K562 (cell line): ENCODE results near the gene IMPA2. TPM values are rescaled to one million over a fixed set of nuclear protein-coding genes. Genes with fewer than 3 reads are reported as not detected.

Experiments
- ATF1 ChIP-seq, 2 experiments: fragments of 450-650 bp in 1 of 2; IDR thresholded peaks; 2 replicates each; pipeline ENCODE4 v1.6.1; 2016; ENCODE audit warnings: missing compliant biosample characterization in 1 of 2, missing genetic modification characterization in 1 of 2
- ATF7 ChIP-seq: fragments of 450-650 bp; IDR thresholded peaks from 2 replicates; pipeline ENCODE4 v1.7.1; 2014; ENCODE audit warnings: mild to moderate bottlenecking, moderate library complexity
- BDP1 ChIP-seq: IDR thresholded peaks from 3 replicates; pipeline ENCODE4 v1.6.1; 2011; ENCODE audit not compliant: insufficient read length, insufficient read depth
- ETV5 ChIP-seq: sonication (generic); formaldehyde crosslinking; IDR thresholded peaks from 2 replicates; pipeline ENCODE4 v1.4.0; 2020; ENCODE audit warnings: low read depth, mild to moderate bottlenecking, missing genetic modification reagents
- MAZ ChIP-seq, 2 experiments: fragments of 450-650 bp in 1 of 2; sonication (generic) in 1 of 2; formaldehyde crosslinking; IDR thresholded peaks in 1 of 2; conservative IDR thresholded peaks in 1 of 2; 2 replicates each; pipeline versions ENCODE4 v1.4.0 to v1.5.0; 2020; ENCODE audit warnings: mild to moderate bottlenecking in 1 of 2, missing genetic modification reagents in 1 of 2
- MYC ChIP-seq, 2 experiments: fragments of 250-450 bp in 1 of 2; sonication (Bioruptor Pico) in 1 of 2; IDR thresholded peaks; 2 replicates each; pipeline versions ENCODE4 v1.5.1 to v1.6.1; 2012 to 2021; ENCODE audit warnings: low read depth in 2 of 2, borderline replicate concordance in 1 of 2, improper control_type of control experiment in 1 of 2, low read length in 1 of 2, mild to moderate bottlenecking in 1 of 2, moderate library complexity in 1 of 2
- PRDM10 ChIP-seq: fragments of 450-650 bp; IDR thresholded peaks from 2 replicates; pipeline ENCODE4 v1.6.1; 2018; ENCODE audit not compliant: partially characterized antibody
- STAG1 ChIP-seq: sonication (generic); formaldehyde crosslinking; IDR thresholded peaks from 2 replicates; pipeline ENCODE4 v1.5.0; 2020; ENCODE audit warnings: missing genetic modification reagents, borderline replicate concordance
- STAT6 ChIP-seq: sonication (generic); formaldehyde crosslinking; IDR thresholded peaks from 2 replicates; pipeline ENCODE4 v1.8.1; 2023; ENCODE audit warnings: mild to moderate bottlenecking, missing genetic modification reagents
- UBTF ChIP-seq, 2 experiments: IDR thresholded peaks; 2 replicates each; pipeline ENCODE4 v1.6.1; 2012; ENCODE audit warnings: improper control_type of control experiment in 2 of 2, low read depth in 2 of 2, low read length in 2 of 2, borderline replicate concordance in 1 of 2
- polyA plus RNA-seq, 8 experiments: library from polyadenylated mRNA; depleted of rRNA in 4 of 8; stranded (reverse) in 5 of 8; unstranded in 3 of 8; fragments of >200 nt; fragmentation: Nextera tagmentation in 2 of 8; fragmentation: Illumina TruSeq in 1 of 8; extraction: Ambion mirVana in 2 of 8; extraction: Trizol in 1 of 8; gene quantifications; 2 replicates each; pipeline versions ENCODE4 v1.2.1 to v1.2.3, GENCODE V29; 2011 to 2014; ENCODE audit warnings: inconsistent platforms in 1 of 8, missing spikeins in 1 of 8
- total RNA-seq, 7 experiments: library from RNA; depleted of rRNA in 6 of 7; stranded (reverse); fragments of >200 nt in 6 of 7; fragmentation: Illumina TruSeq in 2 of 7; extraction: Trizol in 2 of 7; gene quantifications; 2 replicates each; pipeline versions ENCODE4 v1.2.1 to v1.2.3, GENCODE V29; 2011 to 2021; ENCODE audit warnings: low replicate concordance in 1 of 7

Gene IMPA2
- total and polyA plus RNA-seq, 9 of the 15 experiments (the other 6 are each of a cell fraction or from before 2014, with no cell fraction given): 0.62 to 11.3 (median 5.7) TPM

GRCh38 chr18:12038639-12039539 lies 57.6 kb downstream of the IMPA2 start (continued):
- TF ChIP-seq PRDM10 (peak; percentile 74), UBTF (IDR thresholded peaks at IDR 0.05; ENCODE audit: borderline replicate concordance in 1 of 2, low read depth in 2 of 2, low read length in 2 of 2) (0 out of 4 replicates have a peak, but pooled peaks of 1 of the 2 experiments have one; percentile 47), ATF7 (0 out of 2 replicates have a peak, but pooled peaks have one; percentile 16), MAZ (CRISPR knock-in tag; conservative IDR thresholded peaks at IDR 0.05 in 1 of 2, IDR thresholded peaks at IDR 0.05 in 1 of 2) (no peak), STAG1 (CRISPR knock-in tag) (peak; percentile 97; the same call in 1 of the 2 replicates), ETV5 (CRISPR knock-in tag) (peak; percentile 37; the same call in 1 of the 2 replicates), ATF1 (CRISPR knock-in tag; IDR thresholded peaks at IDR 0.05) (no peak), ATF1 (tag; IDR thresholded peaks at IDR 0.05) (peak; percentile 10; the same call in 1 of the 2 replicates), BDP1 (no peak), STAT6 (CRISPR knock-in tag) (peak; percentile 59; the same call in 1 of the 2 replicates), MYC (IDR thresholded peaks at IDR 0.05; ENCODE audit: low read depth, low read length) (peak; percentile 44; the same call in 1 of the 2 replicates), MYC (CRISPR knock-in tag; IDR thresholded peaks at IDR 0.05; ENCODE audit: borderline replicate concordance, low read depth) (no peak)
